Amygdala (tissue), 56 donors: Measurements from ENCODE around the gene MXD3.
"Not testable (repeated sequence)": the region's sequence is repeated elsewhere in the genome, so short reads cannot be mapped to it uniquely, and the experiment has no call there.

Experiments
- DNase-seq, 56 donors: peaks; one replicate each; lab custom pipeline; 2025; lab: John Stamatoyannopoulos, UW

MXD3 gene

GRCh38 chr5:177288191-177288590 lies 23.5 kb downstream of the MXD3 start:
- no peak for DNase-seq

- DNase-seq, result no peak
These were observed 34.8 kb downstream of the MXD3 start for GRCh38 chr5:177276886-177277285.

GRCh38 chr5:177275883-177276282 lies 35.8 kb downstream of the MXD3 start:
- no peak for DNase-seq

GRCh38 chr5:177271113-177271512 lies 40.6 kb downstream of the MXD3 start:
- no peak for DNase-seq

- DNase-seq, result no peak
These were observed 41.0 kb downstream of the MXD3 start for GRCh38 chr5:177270653-177271052.

- DNase-seq, result no peak
These were observed 41.7 kb downstream of the MXD3 start for GRCh38 chr5:177269976-177270375.

- DNase-seq, result no peak
These were observed 42.3 kb downstream of the MXD3 start for GRCh38 chr5:177269232-177269895.

- DNase-seq, result no peak
These were observed 46.3 kb downstream of the MXD3 start for GRCh38 chr5:177265395-177265794.

GRCh38 chr5:177264178-177264577 lies 47.5 kb downstream of the MXD3 start:
- DNase-seq, result no peak

GRCh38 chr5:177261510-177261909 lies 50.2 kb downstream of the MXD3 start:
- DNase-seq, result no peak

- no peak for DNase-seq
These were observed 50.7 kb downstream of the MXD3 start for GRCh38 chr5:177260961-177261360.

GRCh38 chr5:177258711-177259110 lies 53.0 kb downstream of the MXD3 start:
- DNase-seq, result not testable (repeated sequence)
